SK-N-SH (cell line): ENCODE measurements around the gene BCL6.

Source experiments
- EZH2phosphoT487 ChIP-seq: fragments of 200-600 bp; sonication (generic); IDR thresholded peaks from 2 replicates; pipeline ENCODE4 v1.6.1; 2017; ENCODE audit warnings: low read depth, mixed run types, mild to moderate bottlenecking, antibody characterized with exemption, moderate library complexity, borderline replicate concordance
- MXI1 ChIP-seq: IDR thresholded peaks from 2 replicates; pipeline ENCODE4 v1.6.1; 2012; ENCODE audit warnings: mild to moderate bottlenecking, low read depth, low read length, improper control_type of control experiment
- NFIC ChIP-seq: IDR thresholded peaks from 2 replicates; pipeline ENCODE4 v1.4.0; 2012; ENCODE audit warnings: borderline replicate concordance
- POLR2AphosphoS5 ChIP-seq: IDR thresholded peaks from 2 replicates; pipeline ENCODE4 v1.6.1; 2012; ENCODE audit warnings: low read depth, low read length
- TF ChIP-seq, protein P1 (sequence below): fragments of 200-600 bp; sonication (generic); IDR thresholded peaks from 2 replicates; pipeline ENCODE4 v1.6.1; 2017; ENCODE audit warnings: antibody characterized with exemption, mild to moderate bottlenecking, moderate library complexity
- TF ChIP-seq, protein P2 (sequence below): IDR thresholded peaks from 2 replicates; pipeline ENCODE4 v1.4.0; 2012; ENCODE audit warnings: low read depth
- TF ChIP-seq, protein P3 (sequence below): IDR thresholded peaks from 2 replicates; pipeline ENCODE4 v1.6.1; 2012; ENCODE audit warnings: mild to moderate bottlenecking, low read depth, low read length, moderate library complexity

DNA sequence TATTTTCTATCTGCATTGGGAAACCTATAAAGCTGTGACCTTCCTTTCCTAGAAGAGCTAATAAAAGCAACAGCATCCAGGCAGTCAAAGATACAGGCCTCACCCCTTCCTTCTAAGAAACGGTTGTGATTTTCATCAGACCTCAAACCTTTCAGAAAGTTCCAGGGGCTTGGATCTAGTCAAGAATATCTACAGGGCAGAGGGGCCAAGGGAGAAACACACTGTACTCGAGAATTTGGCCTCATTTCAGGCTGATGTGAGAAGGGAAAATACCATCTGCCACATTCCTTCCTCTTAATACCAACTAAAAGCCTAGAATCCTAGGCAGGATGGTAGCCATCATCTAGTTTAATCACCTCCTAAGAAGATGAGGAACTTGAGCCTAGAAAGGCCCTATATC lies 24.5 kb upstream of the BCL6 start:
- TF ChIP-seq NFIC: no peak
- TF ChIP-seq, protein P1, sequence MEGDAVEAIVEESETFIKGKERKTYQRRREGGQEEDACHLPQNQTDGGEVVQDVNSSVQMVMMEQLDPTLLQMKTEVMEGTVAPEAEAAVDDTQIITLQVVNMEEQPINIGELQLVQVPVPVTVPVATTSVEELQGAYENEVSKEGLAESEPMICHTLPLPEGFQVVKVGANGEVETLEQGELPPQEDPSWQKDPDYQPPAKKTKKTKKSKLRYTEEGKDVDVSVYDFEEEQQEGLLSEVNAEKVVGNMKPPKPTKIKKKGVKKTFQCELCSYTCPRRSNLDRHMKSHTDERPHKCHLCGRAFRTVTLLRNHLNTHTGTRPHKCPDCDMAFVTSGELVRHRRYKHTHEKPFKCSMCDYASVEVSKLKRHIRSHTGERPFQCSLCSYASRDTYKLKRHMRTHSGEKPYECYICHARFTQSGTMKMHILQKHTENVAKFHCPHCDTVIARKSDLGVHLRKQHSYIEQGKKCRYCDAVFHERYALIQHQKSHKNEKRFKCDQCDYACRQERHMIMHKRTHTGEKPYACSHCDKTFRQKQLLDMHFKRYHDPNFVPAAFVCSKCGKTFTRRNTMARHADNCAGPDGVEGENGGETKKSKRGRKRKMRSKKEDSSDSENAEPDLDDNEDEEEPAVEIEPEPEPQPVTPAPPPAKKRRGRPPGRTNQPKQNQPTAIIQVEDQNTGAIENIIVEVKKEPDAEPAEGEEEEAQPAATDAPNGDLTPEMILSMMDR: no peak
- no peak for TF ChIP-seq POLR2AphosphoS5
- no peak for TF ChIP-seq EZH2phosphoT487
- TF ChIP-seq, protein P2, sequence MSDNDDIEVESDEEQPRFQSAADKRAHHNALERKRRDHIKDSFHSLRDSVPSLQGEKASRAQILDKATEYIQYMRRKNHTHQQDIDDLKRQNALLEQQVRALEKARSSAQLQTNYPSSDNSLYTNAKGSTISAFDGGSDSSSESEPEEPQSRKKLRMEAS: no peak
- TF ChIP-seq, protein P3, sequence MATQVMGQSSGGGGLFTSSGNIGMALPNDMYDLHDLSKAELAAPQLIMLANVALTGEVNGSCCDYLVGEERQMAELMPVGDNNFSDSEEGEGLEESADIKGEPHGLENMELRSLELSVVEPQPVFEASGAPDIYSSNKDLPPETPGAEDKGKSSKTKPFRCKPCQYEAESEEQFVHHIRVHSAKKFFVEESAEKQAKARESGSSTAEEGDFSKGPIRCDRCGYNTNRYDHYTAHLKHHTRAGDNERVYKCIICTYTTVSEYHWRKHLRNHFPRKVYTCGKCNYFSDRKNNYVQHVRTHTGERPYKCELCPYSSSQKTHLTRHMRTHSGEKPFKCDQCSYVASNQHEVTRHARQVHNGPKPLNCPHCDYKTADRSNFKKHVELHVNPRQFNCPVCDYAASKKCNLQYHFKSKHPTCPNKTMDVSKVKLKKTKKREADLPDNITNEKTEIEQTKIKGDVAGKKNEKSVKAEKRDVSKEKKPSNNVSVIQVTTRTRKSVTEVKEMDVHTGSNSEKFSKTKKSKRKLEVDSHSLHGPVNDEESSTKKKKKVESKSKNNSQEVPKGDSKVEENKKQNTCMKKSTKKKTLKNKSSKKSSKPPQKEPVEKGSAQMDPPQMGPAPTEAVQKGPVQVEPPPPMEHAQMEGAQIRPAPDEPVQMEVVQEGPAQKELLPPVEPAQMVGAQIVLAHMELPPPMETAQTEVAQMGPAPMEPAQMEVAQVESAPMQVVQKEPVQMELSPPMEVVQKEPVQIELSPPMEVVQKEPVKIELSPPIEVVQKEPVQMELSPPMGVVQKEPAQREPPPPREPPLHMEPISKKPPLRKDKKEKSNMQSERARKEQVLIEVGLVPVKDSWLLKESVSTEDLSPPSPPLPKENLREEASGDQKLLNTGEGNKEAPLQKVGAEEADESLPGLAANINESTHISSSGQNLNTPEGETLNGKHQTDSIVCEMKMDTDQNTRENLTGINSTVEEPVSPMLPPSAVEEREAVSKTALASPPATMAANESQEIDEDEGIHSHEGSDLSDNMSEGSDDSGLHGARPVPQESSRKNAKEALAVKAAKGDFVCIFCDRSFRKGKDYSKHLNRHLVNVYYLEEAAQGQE: no peak
- TF ChIP-seq MXI1: no peak
